Measurements from ENCODE around the gene MRPS35.

- TF ChIP-seq EZH2phosphoT487 (IDR thresholded peaks at IDR 0.05; ENCODE audit: insufficient read depth, low read depth) (no peak), EZH2 (IDR thresholded peaks at IDR 0.05; ENCODE audit: insufficient read depth, poor library complexity, severe bottlenecking) (no peak)
These were observed 44.9 kb upstream of the MRPS35 start for GRCh38 chr12:27665704-27666103.
